HEK293 (cell line): ENCODE measurements around the gene RRH.

Source experiments
- CTCF ChIA-PET: fragments of 350-600 bp; formaldehyde crosslinking; extraction: SDS; loops from one replicate; lab custom pipeline; 2021; ENCODE audit warnings: antibody characterized with exemption; lab: Yijun Ruan, JAX
- POLR2A ChIA-PET: fragments of 300-600 bp; formaldehyde crosslinking; extraction: SDS; loops from one replicate; lab custom pipeline; 2020; ENCODE audit warnings: antibody characterized with exemption, inconsistent platforms; lab: Yijun Ruan, JAX
- H3K27ac ChIP-seq: fragments of 200-500 bp; sonication (Bioruptor generic); 2 replicates; pipeline ENCODE4 v1.5.1; 2014; ENCODE audit warnings: low read depth, low read length, control low read depth, inconsistent platforms; ENCODE audit errors: extremely low read depth
- H3K36me3 ChIP-seq, 2 experiments: fragments of 200-500 bp in 1 of 2; sonication (Bioruptor generic) in 1 of 2; 1 replicate in 1 of 2; 2 replicates in 1 of 2; pipeline ENCODE4 v1.5.1; 2014 to 2017; ENCODE audit warnings: inconsistent platforms in 2 of 2, low read length in 2 of 2; ENCODE audit not compliant: control insufficient read depth in 2 of 2, insufficient read depth in 1 of 2
- H3K4me1 ChIP-seq: fragments of 200-500 bp; sonication (Bioruptor generic); 2 replicates; pipeline ENCODE4 v1.5.1; 2014; ENCODE audit warnings: mild to moderate bottlenecking, low read length, inconsistent platforms; ENCODE audit not compliant: control insufficient read depth, insufficient read depth
- H3K4me3 ChIP-seq: 2 replicates; pipeline ENCODE4 v1.5.1; 2011; ENCODE audit warnings: low read depth, mild to moderate bottlenecking, control low read depth, low read length, moderate library complexity
- H3K9me3 ChIP-seq: fragments of 200-500 bp; sonication (Bioruptor generic); 2 replicates; pipeline ENCODE4 v1.5.1; 2014; ENCODE audit warnings: low read depth, low read length, inconsistent platforms; ENCODE audit not compliant: control insufficient read depth, insufficient read depth
- FEZF1 ChIP-seq: fragments of 450-650 bp; formaldehyde crosslinking; IDR thresholded peaks from 2 replicates; pipeline ENCODE4 v1.5.1; 2016; ENCODE audit warnings: missing biosample characterization, missing genetic modification characterization
- KLF16 ChIP-seq: fragments of 450-650 bp; formaldehyde crosslinking; IDR thresholded peaks from 2 replicates; pipeline ENCODE4 v1.5.1; 2017; ENCODE audit warnings: missing biosample characterization, missing genetic modification characterization
- TCF7L2 ChIP-seq: IDR thresholded peaks from 2 replicates; pipeline ENCODE4 v1.6.1; 2011; ENCODE audit warnings: low read depth, mild to moderate bottlenecking, inconsistent platforms, low read length, moderate library complexity, borderline replicate concordance
- ZFP3 ChIP-seq: fragments of 450-650 bp; formaldehyde crosslinking; IDR thresholded peaks from 2 replicates; pipeline ENCODE4 v1.5.1; 2016; ENCODE audit warnings: low read depth, missing biosample characterization, missing genetic modification characterization
- ZFP37 ChIP-seq: fragments of 450-650 bp; formaldehyde crosslinking; IDR thresholded peaks from 2 replicates; pipeline ENCODE4 v1.5.1; 2016; ENCODE audit warnings: missing biosample characterization, missing genetic modification characterization
- ZNF214 ChIP-seq: fragments of 450-650 bp; formaldehyde crosslinking; IDR thresholded peaks from 2 replicates; pipeline ENCODE4 v1.5.1; 2017; ENCODE audit warnings: missing biosample characterization, mild to moderate bottlenecking, missing genetic modification characterization, borderline replicate concordance
- ZNF223 ChIP-seq: fragments of 450-650 bp; formaldehyde crosslinking; IDR thresholded peaks from 2 replicates; pipeline ENCODE4 v1.5.1; 2016; ENCODE audit warnings: missing biosample characterization, missing genetic modification characterization
- ZNF366 ChIP-seq: fragments of 450-650 bp; formaldehyde crosslinking; conservative IDR thresholded peaks from 2 replicates; pipeline ENCODE4 v1.5.1; 2016; ENCODE audit warnings: missing biosample characterization, missing genetic modification characterization
- ZNF391 ChIP-seq: fragments of 450-650 bp; formaldehyde crosslinking; IDR thresholded peaks from 2 replicates; pipeline ENCODE4 v1.5.1; 2016; ENCODE audit warnings: low read depth, missing biosample characterization, missing genetic modification characterization, borderline replicate concordance
- ZNF394 ChIP-seq: fragments of 450-650 bp; formaldehyde crosslinking; IDR thresholded peaks from 2 replicates; pipeline ENCODE4 v1.5.1; 2016; ENCODE audit warnings: missing biosample characterization, missing genetic modification characterization, mild to moderate bottlenecking, moderate library complexity, borderline replicate concordance
- ZNF48 ChIP-seq: fragments of 450-650 bp; formaldehyde crosslinking; IDR thresholded peaks from 2 replicates; pipeline ENCODE4 v1.5.1; 2016; ENCODE audit warnings: missing biosample characterization, missing genetic modification characterization
- ZNF561 ChIP-seq: fragments of 450-650 bp; IDR thresholded peaks from 2 replicates; pipeline ENCODE4 v1.5.1; 2018; ENCODE audit warnings: missing biosample characterization, missing genetic modification characterization, borderline replicate concordance
- ZNF596 ChIP-seq: fragments of 450-650 bp; IDR thresholded peaks from 2 replicates; pipeline ENCODE4 v1.5.0; 2018; ENCODE audit warnings: missing biosample characterization, mild to moderate bottlenecking, missing genetic modification characterization, moderate library complexity
- ZNF600 ChIP-seq: fragments of 450-650 bp; formaldehyde crosslinking; IDR thresholded peaks from 2 replicates; pipeline ENCODE4 v1.5.1; 2016; ENCODE audit warnings: missing biosample characterization, missing genetic modification characterization
- ZNF76 ChIP-seq: fragments of 450-650 bp; formaldehyde crosslinking; IDR thresholded peaks from 2 replicates; pipeline ENCODE4; 2016; ENCODE audit warnings: low read depth, missing biosample characterization, missing genetic modification characterization, borderline replicate concordance
- ZSCAN23 ChIP-seq: fragments of 450-650 bp; formaldehyde crosslinking; IDR thresholded peaks from 2 replicates; pipeline ENCODE4 v1.5.1; 2016; ENCODE audit warnings: missing biosample characterization, missing genetic modification characterization
- TF ChIP-seq, protein P1 (sequence below): fragments of 450-650 bp; formaldehyde crosslinking; IDR thresholded peaks from 2 replicates; pipeline ENCODE4 v1.5.1; 2017; ENCODE audit warnings: missing biosample characterization, mild to moderate bottlenecking, missing genetic modification characterization, moderate library complexity
- TF ChIP-seq, protein P2 (sequence below): fragments of 450-650 bp; formaldehyde crosslinking; IDR thresholded peaks from 2 replicates; pipeline ENCODE4 v1.5.1; 2016; ENCODE audit warnings: missing biosample characterization, missing genetic modification characterization, low read depth
- TF ChIP-seq, protein P3 (sequence below): fragments of 450-650 bp; formaldehyde crosslinking; IDR thresholded peaks from 2 replicates; pipeline ENCODE4 v1.5.1; 2017; ENCODE audit warnings: missing biosample characterization, missing genetic modification characterization
- TF ChIP-seq, protein P4 (sequence below): fragments of 450-650 bp; formaldehyde crosslinking; IDR thresholded peaks from 2 replicates; pipeline ENCODE4 v1.5.1; 2016; ENCODE audit warnings: missing biosample characterization, missing genetic modification characterization
- TF ChIP-seq, protein P5 (sequence below): fragments of 450-650 bp; formaldehyde crosslinking; IDR thresholded peaks from 2 replicates; pipeline ENCODE4 v1.5.0; 2017; ENCODE audit warnings: missing biosample characterization, missing genetic modification characterization, borderline replicate concordance

RRH gene

DNA sequence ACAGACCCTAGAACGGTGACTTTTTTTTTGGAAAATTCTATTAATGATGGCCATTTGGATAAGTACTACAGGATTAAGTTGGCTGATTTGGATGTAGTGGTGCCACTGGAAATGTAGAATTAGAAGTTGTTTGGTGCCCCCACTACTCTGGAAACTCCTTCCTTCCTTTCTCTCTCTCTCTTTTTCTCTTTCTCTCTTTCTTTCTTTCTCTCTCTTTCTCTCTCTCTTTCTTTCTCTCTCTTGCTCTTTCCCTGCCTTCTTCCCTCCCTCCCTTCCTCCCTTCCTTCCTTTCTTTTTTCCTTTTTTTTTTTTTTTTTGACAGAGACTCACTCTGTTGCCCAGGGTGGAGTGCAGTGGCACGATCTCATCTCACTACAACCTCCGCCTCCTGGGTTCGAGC lies 9.5 kb upstream of the RRH start:
- TF ChIP-seq ZNF214 (tag by site-specific recombination): no peak
- peak; percentile 47; the same call in 1 of the 2 replicates for TF ChIP-seq ZNF366
- TF ChIP-seq ZNF596: 0 out of 2 replicates have a peak, but pooled peaks have one; percentile 39
- Histone ChIP-seq H3K4me1 (no peaks in the 10 kb centered on the region), H3K27ac (no peak overlapping the region), H3K9me3 (no peaks in the 10 kb centered on the region), H3K4me3 (no peak overlapping the region), H3K36me3 (peaks cover 24 to 59% of the 10 kb centered on the region in 2 experiments)
- ChIA-PET POLR2A (no interaction called here), CTCF (no interaction called here)

DNA sequence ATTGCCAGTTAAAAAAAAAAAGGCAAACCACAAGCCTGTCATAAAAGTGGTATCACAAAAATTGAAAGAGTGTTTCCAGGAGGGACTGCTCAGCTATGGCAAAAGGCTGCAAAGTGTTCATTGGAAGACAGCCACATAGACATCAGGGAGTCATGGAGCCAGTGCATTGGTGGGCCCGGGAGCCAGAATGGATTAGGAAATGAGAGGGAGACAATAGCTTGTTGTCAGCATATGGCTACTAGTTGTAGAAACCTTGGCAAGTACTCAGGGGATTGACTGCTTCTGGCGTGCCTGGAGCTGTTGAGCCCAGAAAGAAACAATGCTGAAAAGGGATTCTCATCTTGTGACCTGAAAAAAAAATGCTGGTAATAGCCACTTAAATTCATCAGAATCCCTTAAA lies 7.2 kb upstream of the RRH start:
- TF ChIP-seq, protein P1, sequence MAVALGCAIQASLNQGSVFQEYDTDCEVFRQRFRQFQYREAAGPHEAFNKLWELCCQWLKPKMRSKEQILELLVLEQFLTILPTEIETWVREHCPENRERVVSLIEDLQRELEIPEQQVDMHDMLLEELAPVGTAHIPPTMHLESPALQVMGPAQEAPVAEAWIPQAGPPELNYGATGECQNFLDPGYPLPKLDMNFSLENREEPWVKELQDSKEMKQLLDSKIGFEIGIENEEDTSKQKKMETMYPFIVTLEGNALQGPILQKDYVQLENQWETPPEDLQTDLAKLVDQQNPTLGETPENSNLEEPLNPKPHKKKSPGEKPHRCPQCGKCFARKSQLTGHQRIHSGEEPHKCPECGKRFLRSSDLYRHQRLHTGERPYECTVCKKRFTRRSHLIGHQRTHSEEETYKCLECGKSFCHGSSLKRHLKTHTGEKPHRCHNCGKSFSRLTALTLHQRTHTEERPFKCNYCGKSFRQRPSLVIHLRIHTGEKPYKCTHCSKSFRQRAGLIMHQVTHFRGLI (tag by site-specific recombination): no peak
- TF ChIP-seq ZFP37: no peak
- peak; percentile 53; the same call in 1 of the 2 replicates for TF ChIP-seq FEZF1 (tag by site-specific recombination)
- no peak for TF ChIP-seq KLF16 (tag by site-specific recombination)
- no peaks in the 10 kb centered on the region for H3K9me3 ChIP-seq
- POLR2A ChIA-PET: no interaction called here
- no peak overlapping the region for H3K4me3 ChIP-seq
- CTCF ChIA-PET: no interaction called here
- no peak overlapping the region for H3K27ac ChIP-seq
- H3K36me3 ChIP-seq: peaks cover 31 to 73% of the 10 kb centered on the region in 2 experiments
- H3K4me1 ChIP-seq: no peaks in the 10 kb centered on the region

- POLR2A ChIA-PET: no interaction called here
- peaks cover 31 to 73% of the 10 kb centered on the region in 2 experiments for H3K36me3 ChIP-seq
These were observed 6.6 kb upstream of the RRH start for GRCh38 chr4:109821185-109821584.

More at GRCh38 chr4:109821185-109821584, 6.6 kb upstream of the RRH start:
- Histone ChIP-seq H3K27ac (no peak overlapping the region), H3K4me1 (no peaks in the 10 kb centered on the region), H3K4me3 (no peak overlapping the region), H3K9me3 (no peaks in the 10 kb centered on the region)
- CTCF ChIA-PET: no interaction called here
- TF ChIP-seq, protein P2, sequence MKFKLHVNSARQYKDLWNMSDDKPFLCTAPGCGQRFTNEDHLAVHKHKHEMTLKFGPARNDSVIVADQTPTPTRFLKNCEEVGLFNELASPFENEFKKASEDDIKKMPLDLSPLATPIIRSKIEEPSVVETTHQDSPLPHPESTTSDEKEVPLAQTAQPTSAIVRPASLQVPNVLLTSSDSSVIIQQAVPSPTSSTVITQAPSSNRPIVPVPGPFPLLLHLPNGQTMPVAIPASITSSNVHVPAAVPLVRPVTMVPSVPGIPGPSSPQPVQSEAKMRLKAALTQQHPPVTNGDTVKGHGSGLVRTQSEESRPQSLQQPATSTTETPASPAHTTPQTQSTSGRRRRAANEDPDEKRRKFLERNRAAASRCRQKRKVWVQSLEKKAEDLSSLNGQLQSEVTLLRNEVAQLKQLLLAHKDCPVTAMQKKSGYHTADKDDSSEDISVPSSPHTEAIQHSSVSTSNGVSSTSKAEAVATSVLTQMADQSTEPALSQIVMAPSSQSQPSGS (tag by site-specific recombination): no peak
- TF ChIP-seq TCF7L2 (no peak), ZNF223 (tag by site-specific recombination) (no peak), ZNF394 (tag by site-specific recombination) (no peak), ZFP3 (tag by site-specific recombination) (no peak), ZNF600 (tag by site-specific recombination) (no peak), ZNF76 (tag by site-specific recombination) (no peak), ZNF48 (tag by site-specific recombination) (no peak), ZNF391 (tag by site-specific recombination) (no peak), ZSCAN23 (tag by site-specific recombination) (no peak), ZNF561 (tag by site-specific recombination) (no peak)
- TF ChIP-seq, protein P3, sequence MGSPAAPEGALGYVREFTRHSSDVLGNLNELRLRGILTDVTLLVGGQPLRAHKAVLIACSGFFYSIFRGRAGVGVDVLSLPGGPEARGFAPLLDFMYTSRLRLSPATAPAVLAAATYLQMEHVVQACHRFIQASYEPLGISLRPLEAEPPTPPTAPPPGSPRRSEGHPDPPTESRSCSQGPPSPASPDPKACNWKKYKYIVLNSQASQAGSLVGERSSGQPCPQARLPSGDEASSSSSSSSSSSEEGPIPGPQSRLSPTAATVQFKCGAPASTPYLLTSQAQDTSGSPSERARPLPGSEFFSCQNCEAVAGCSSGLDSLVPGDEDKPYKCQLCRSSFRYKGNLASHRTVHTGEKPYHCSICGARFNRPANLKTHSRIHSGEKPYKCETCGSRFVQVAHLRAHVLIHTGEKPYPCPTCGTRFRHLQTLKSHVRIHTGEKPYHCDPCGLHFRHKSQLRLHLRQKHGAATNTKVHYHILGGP (tag by site-specific recombination): no peak
- TF ChIP-seq, protein P4, sequence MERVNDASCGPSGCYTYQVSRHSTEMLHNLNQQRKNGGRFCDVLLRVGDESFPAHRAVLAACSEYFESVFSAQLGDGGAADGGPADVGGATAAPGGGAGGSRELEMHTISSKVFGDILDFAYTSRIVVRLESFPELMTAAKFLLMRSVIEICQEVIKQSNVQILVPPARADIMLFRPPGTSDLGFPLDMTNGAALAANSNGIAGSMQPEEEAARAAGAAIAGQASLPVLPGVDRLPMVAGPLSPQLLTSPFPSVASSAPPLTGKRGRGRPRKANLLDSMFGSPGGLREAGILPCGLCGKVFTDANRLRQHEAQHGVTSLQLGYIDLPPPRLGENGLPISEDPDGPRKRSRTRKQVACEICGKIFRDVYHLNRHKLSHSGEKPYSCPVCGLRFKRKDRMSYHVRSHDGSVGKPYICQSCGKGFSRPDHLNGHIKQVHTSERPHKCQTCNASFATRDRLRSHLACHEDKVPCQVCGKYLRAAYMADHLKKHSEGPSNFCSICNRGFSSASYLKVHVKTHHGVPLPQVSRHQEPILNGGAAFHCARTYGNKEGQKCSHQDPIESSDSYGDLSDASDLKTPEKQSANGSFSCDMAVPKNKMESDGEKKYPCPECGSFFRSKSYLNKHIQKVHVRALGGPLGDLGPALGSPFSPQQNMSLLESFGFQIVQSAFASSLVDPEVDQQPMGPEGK (tag by site-specific recombination): no peak
- TF ChIP-seq, protein P5, sequence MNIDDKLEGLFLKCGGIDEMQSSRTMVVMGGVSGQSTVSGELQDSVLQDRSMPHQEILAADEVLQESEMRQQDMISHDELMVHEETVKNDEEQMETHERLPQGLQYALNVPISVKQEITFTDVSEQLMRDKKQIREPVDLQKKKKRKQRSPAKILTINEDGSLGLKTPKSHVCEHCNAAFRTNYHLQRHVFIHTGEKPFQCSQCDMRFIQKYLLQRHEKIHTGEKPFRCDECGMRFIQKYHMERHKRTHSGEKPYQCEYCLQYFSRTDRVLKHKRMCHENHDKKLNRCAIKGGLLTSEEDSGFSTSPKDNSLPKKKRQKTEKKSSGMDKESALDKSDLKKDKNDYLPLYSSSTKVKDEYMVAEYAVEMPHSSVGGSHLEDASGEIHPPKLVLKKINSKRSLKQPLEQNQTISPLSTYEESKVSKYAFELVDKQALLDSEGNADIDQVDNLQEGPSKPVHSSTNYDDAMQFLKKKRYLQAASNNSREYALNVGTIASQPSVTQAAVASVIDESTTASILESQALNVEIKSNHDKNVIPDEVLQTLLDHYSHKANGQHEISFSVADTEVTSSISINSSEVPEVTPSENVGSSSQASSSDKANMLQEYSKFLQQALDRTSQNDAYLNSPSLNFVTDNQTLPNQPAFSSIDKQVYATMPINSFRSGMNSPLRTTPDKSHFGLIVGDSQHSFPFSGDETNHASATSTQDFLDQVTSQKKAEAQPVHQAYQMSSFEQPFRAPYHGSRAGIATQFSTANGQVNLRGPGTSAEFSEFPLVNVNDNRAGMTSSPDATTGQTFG: no peak
